ENCODE measurements around the gene APBA2. TPM values are rescaled to one million over a fixed set of nuclear protein-coding genes. Genes with fewer than 3 reads are reported as not detected.
A peak's percentile ranks its signal among the peaks of the same experiment; 100 is the strongest.

APBA2 gene
- total and polyA plus RNA-seq, 7 donors, result 0.46 to 10.7 (median 1.5) TPM

DNA sequence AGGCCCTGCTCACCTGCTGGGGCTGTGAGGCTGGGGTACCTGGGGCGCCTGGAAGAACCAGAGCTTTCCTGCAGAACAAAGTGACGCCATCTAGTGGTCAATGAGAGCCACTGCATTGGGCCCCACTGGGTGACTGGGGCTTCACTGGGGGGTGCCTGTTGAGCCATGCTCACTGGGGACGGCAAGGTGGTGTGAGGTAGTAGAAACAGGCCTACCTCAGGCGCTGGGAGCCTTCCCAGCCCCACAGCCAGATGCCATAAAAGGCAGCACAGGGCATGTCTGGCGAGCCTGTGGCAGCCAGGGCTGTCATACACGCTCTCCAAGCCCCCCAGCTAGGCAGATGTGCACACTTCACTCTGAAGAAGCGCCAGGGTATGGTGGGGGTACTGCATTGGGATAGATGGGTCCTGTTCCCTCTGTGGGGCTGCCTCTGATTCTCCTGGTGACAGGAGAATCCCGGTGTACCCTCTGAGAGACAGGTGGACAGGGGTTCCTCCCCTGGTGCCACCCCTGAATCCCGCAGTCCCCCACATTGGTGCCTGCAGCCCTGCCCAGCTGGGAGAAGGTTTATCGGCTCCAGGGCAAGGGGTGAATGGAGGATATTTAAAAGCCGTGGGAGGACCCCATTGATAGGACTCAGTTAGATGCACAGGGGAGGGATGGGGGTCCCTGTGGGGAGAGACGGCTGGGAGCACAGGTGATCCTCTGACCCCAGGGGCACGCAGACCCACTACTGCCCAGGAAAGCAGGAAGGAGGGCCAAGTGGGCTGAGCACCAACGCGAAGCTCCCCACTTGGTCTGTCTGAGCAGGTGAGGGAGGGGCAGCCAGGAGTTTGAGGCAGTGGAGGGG lies 205.1 kb downstream of the APBA2 start:
- Histone ChIP-seq H3K27me3 (peaks cover 0 to 10% (median 0%) of the 10 kb centered on the region in 3 donors), H3K27ac (no peak overlapping the region), H3K9me3 (no peaks in the 10 kb centered on the region), H3K36me3 (no peaks in the 10 kb centered on the region), H3K4me3 (no peak overlapping the region), H3K4me1 (no peaks in the 10 kb centered on the region)
- peak; percentile 47 for DNase-seq
- WGBS, 2 donors, result 68 to 80% methylated on average over 15 of the region's 15 CpGs
- no peak for TF ChIP-seq POLR2A (IDR thresholded peaks at IDR 0.05)
- TF ChIP-seq, protein P1, sequence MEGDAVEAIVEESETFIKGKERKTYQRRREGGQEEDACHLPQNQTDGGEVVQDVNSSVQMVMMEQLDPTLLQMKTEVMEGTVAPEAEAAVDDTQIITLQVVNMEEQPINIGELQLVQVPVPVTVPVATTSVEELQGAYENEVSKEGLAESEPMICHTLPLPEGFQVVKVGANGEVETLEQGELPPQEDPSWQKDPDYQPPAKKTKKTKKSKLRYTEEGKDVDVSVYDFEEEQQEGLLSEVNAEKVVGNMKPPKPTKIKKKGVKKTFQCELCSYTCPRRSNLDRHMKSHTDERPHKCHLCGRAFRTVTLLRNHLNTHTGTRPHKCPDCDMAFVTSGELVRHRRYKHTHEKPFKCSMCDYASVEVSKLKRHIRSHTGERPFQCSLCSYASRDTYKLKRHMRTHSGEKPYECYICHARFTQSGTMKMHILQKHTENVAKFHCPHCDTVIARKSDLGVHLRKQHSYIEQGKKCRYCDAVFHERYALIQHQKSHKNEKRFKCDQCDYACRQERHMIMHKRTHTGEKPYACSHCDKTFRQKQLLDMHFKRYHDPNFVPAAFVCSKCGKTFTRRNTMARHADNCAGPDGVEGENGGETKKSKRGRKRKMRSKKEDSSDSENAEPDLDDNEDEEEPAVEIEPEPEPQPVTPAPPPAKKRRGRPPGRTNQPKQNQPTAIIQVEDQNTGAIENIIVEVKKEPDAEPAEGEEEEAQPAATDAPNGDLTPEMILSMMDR (IDR thresholded peaks at IDR 0.05), result peak in 1 of 4 experiments; percentile 39
- intact Hi-C loops (cut with DNase I), result no loop called here

DNA sequence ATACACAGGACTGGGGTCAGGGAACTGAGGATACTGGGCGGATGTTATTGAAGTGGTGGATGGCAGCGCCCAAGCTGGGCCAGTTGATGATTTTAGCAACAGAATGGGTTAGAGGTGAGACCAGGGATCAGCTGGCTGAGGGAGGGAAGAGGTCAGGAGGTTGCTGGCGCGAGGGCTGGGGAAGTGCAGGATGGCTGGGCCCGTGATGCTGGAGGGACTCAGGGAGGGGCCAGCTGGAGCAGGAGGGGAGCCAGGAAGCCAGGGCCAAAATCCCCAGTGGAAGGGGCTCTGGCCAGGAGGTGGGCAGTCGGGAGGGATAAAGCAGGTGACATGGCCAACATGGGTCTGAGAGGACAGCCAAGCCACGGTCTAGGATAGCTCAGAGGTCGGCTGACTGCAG lies 205.9 kb downstream of the APBA2 start:
- Histone ChIP-seq H3K9me3 (no peaks in the 10 kb centered on the region), H3K4me1 (no peaks in the 10 kb centered on the region), H3K27ac (no peak overlapping the region), H3K4me3 (no peak overlapping the region), H3K36me3 (no peaks in the 10 kb centered on the region), H3K27me3 (peaks cover 0 to 10% (median 0%) of the 10 kb centered on the region in 3 donors)
- intact Hi-C loops (cut with DNase I), result no loop called here
- peak; percentile 58 for DNase-seq
- 73 to 84% methylated on average over 8 of the region's 8 CpGs for WGBS, 2 donors
- TF ChIP-seq EP300 (IDR thresholded peaks at IDR 0.05), result no peak
- TF ChIP-seq POLR2A (IDR thresholded peaks at IDR 0.05), result no peak
- TF ChIP-seq, protein P1 (IDR thresholded peaks at IDR 0.05), result no peak
- TF ChIP-seq POLR2AphosphoS5 (IDR thresholded peaks at IDR 0.05), result no peak

DNA sequence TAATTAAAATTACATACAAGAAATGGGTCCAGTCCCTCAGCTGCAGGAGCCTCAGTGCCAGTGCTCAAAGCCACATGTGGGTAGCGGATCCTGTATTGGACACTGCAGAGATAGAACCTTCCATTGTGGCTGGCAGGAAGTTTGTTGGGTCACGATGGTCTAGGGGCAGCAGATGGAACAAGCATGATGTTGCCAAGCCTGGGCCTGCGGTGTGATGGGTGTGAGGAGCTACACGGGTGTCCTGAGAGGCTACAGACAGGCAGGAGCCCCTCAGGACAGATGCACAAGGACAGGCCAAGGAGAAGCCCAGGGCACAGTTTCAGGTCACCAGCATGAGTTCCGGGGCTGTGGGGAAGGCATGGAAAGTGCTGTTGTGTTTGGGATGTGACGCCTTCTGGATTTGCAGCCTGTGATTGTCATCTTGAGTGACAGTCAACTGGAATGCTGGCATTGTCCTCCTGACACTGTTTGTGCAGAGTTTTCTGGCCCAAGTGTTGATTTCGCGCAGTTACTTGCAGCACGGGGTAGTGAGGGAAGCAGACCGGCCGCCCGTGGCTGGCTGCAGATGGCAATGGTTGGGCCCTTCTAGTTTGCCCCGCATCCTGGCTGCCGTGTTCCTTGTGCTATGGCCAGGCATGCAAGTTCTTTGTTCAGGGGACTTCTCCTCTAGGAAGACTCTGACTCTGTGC lies 206.7 kb downstream of the APBA2 start:
- WGBS, 2 donors, result 93 to 94% methylated on average over 14 of the region's 14 CpGs
- Histone ChIP-seq H3K27me3 (peaks cover 0 to 10% (median 0%) of the 10 kb centered on the region in 3 donors), H3K9me3 (no peaks in the 10 kb centered on the region), H3K4me1 (no peaks in the 10 kb centered on the region), H3K36me3 (no peaks in the 10 kb centered on the region), H3K4me3 (no peak overlapping the region), H3K27ac (no peak overlapping the region)
- intact Hi-C loops (cut with DNase I), result no loop called here
- DNase-seq, result peak; percentile 20
- TF ChIP-seq POLR2AphosphoS5 (IDR thresholded peaks at IDR 0.05), result no peak
- TF ChIP-seq POLR2A (IDR thresholded peaks at IDR 0.05), result no peak
- TF ChIP-seq EP300 (IDR thresholded peaks at IDR 0.05), result no peak
- TF ChIP-seq, protein P1 (IDR thresholded peaks at IDR 0.05), result no peak

DNA sequence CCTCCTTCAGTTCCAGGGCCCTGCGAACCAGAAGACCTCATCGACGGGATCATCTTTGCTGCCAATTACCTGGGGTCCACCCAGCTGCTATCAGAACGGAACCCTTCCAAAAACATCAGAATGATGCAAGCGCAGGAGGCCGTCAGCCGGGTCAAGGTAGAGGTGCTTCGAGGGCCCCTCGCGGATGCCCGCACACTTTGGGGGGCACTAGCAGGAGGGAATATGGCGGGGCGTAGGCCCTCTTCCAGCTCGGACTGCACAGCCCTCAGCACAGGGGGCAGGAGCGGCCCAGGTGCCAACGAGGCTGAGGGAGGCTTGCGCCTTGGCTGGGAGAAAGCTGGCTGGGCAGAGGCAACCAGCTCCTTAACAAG lies 207.3 kb downstream of the APBA2 start:
- Histone ChIP-seq H3K4me1 (no peaks in the 10 kb centered on the region), H3K4me3 (no peak overlapping the region), H3K27me3 (peaks cover 0 to 10% (median 0%) of the 10 kb centered on the region in 3 donors), H3K36me3 (no peaks in the 10 kb centered on the region), H3K9me3 (no peaks in the 10 kb centered on the region), H3K27ac (no peak overlapping the region)
- TF ChIP-seq POLR2AphosphoS5 (IDR thresholded peaks at IDR 0.05) (no peak), EP300 (IDR thresholded peaks at IDR 0.05) (no peak), POLR2A (IDR thresholded peaks at IDR 0.05) (no peak)
- TF ChIP-seq, protein P1 (IDR thresholded peaks at IDR 0.05), result no peak
- peak; percentile 53 for DNase-seq
- WGBS, 2 donors, result 90 to 95% methylated on average over 17 of the region's 17 CpGs
- intact Hi-C loops (cut with DNase I), result no loop called here

Data from sigmoid colon (tissue), 7 donors.